Measurements from ENCODE around the gene HK2.
"Not testable (repeated sequence)": the region's sequence is repeated elsewhere in the genome, so short reads cannot be mapped to it uniquely, and the experiment has no call there.

HK2 gene

GRCh38 chr2:74880054-74880728 is 46.3 kb downstream of the HK2 start:
- DNase-seq = no peak

DNA sequence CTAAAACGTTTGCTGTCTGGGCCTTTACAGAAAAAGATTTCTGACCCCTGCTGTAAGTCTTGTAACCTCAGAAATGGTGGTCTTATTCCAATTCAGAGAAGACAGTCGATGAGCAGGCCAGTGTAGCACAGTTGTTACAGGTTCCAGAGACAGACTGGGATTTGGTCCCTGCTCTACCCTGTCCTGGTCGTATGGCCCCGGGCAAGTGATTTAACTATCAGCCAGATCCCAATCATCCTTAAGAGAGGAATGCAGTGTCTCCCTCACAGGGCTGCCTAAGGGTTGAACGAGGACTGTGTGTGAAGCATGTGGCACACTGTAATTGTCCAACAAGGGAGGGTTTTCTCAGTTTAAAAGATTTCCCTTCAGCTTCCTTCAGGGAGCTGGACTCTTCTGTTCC is 47.2 kb downstream of the HK2 start:
- DNase-seq = no peak

- DNase-seq = no peak
Observed at GRCh38 chr2:74881626-74882298, 47.8 kb downstream of the HK2 start.

GRCh38 chr2:74882299-74882687 is 48.4 kb downstream of the HK2 start:
- no peak for DNase-seq

- DNase-seq = no peak
Observed at GRCh38 chr2:74883011-74883410, 49.1 kb downstream of the HK2 start.

GRCh38 chr2:74884118-74884762 is 50.3 kb downstream of the HK2 start:
- no peak for DNase-seq

- DNase-seq = no peak
Observed at GRCh38 chr2:74884866-74885265, 50.9 kb downstream of the HK2 start.

- DNase-seq = no peak
Observed at GRCh38 chr2:74886251-74886650, 52.3 kb downstream of the HK2 start.

- DNase-seq = no peak
Observed at GRCh38 chr2:74886811-74887210, 52.9 kb downstream of the HK2 start.

DNA sequence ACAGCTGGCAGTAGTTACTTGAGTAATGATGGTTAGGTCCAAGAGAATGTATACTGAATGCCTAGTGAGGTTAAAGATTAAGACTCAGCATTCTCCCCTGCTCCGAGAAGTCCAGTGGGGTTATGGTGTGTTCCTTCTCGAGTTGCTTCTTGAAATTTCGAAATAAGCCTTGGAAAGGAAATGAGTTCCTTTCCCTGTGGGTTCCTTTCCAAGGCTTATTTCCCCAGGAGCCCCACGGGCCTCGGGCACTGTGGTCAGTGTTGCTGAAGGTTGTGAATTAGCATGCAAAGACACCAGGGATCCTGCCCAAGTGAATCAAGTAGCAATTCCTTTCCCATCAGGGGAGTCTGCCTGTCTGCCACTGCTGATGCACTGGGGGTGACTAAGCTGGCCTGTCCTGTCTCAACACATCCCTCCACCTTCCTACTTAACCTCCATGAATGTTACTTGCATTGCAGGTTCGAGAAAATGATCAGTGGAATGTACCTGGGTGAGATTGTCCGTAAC is 53.6 kb downstream of the HK2 start:
- no peak for DNase-seq

DNA sequence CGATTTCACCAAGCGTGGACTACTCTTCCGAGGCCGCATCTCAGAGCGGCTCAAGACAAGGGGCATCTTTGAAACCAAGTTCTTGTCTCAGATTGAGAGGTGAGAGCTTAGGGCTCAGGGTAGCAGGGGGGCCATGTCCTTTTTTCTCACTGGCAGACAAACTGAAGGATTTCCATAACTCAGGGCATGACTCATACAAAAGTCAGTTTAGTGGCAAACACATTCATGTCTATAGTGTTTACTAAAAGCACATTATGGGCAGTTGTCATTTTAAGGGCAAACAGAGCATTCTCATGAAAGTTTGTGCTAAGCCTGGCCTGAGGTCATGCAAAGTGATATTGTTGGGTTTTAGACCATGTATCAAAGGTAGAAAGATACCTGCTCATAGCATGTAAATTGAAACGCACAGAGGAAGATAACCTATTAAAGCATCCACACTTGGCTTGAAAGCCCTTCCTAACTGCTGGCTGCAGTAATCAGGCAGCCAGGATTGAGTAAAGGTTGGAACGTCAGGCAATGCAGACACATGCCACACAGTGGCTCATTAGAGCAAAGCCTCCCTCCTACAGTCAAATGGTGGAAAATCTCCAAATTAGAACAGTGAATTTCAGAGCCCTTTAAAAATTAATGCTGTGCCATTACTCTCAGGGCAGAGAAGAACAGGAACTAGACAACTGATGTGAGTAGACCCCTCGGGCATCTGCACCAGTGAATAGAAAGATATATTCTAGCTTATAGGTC is 54.2 kb downstream of the HK2 start:
- DNase-seq = peak; percentile 13

DNA sequence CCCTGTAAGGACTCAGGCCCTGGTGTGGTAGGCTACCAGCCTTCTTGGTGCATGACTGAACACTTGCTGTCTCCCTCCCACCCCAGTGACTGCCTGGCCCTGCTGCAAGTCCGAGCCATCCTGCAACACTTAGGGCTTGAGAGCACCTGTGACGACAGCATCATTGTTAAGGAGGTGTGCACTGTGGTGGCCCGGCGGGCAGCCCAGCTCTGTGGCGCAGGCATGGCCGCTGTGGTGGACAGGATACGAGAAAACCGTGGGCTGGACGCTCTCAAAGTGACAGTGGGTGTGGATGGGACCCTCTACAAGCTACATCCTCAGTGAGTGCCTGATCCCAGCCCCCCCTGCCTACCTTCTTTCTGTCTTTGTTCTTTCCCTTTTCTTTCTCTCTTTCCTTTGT is 55.2 kb downstream of the HK2 start:
- no peak for DNase-seq

DNA sequence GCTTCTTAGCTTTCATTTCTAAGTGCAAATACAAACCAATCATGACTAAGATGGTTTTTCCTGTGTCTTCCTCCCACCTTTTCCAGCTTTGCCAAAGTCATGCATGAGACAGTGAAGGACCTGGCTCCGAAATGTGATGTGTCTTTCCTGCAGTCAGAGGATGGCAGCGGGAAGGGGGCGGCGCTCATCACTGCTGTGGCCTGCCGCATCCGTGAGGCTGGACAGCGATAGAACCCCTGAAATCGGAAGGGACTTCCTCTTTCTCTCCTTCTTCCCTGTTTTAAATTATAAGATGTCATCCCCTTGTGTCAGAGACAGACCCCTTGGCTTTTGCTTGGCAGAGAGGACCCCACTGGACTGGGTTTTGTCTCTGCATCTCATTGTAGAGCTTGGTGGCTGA is 56.8 kb downstream of the HK2 start:
- DNase-seq = no peak

DNA sequence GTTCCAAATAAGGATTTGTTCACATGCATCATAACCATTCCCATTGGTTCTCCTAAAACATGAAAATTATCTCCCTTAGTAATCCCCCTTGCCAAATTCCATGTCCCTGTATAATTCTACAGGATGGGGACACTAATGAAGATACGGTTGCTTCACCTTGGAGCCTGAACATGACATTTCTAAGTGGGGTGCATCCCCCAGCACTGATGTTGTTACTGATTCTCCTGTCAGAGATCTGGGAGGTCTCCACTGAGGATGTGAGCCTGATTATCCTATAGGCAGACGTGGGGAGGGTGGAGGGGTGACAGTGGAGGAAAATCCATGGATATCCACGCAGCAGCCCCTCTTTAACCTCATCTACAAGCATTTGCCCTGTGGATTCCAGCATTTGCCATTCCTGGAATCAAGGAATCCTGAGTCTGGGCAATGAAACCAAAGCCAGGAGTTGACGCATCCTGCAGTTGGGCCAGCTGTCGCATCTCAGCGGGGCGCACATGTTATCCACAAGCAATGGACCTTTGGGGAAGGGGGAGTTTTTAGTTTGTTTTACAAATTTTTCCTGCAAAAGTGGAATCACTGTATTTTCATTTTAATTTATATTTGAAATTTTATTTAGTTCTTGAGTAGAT is 57.3 kb downstream of the HK2 start:
- no peak for DNase-seq

GRCh38 chr2:74891816-74892215 is 57.9 kb downstream of the HK2 start:
- not testable (repeated sequence) for DNase-seq

GRCh38 chr2:74892609-74893008 is 58.7 kb downstream of the HK2 start:
- no peak for DNase-seq

GRCh38 chr2:74893332-74893731 is 59.4 kb downstream of the HK2 start:
- no peak for DNase-seq

DNA sequence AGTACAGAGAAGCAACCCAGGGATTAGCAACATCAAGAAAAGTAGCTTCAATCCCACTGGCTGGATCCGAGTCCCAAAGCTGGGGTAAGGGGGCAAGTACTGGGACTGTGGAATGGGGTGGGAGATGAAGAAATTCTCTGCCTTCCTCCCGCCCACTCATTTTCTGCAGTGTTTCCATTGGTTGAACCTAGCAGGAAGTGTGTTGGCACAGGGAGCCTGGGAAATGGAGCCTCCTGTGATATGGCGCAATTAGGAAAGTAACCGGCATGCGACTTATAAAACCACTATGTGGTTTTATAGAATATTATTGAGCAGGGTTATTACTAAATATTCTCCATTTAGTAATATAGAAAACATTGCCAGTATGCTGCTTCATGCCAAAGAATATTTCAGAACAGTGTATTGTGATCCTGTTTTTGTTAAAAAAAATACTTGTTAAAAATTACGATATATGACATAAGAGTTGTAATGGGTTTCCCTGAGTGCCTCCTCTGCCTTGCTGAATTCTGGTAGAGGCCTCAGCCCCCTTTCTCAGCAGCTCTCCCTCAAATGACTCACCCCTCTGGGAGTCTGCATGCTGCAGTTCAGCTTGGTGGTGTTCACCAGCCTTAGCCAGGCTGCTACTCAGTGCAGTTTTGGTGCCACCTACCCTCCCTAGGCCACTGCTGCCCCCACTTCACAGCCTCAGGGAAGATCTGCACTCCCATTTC is 60.5 kb downstream of the HK2 start:
- DNase-seq = no peak

DNA sequence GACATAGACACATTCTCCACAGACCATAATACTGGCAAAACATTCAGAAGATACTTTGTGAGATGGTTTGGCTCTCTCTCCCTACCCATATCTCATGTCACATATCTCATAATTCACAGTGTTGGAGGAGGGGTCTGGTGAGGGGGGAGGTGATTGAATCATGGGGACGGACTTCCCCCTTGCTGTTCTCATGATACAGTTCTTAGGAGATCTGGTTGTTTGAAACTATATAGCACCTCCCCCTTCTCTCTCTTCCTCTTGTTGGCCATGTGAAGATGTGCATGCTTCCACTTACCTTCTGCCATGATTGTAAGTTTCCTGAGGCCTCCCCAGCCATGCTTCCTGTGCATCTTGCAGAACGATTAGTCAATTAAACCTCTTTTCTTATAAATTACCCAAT is 61.1 kb downstream of the HK2 start:
- no peak for DNase-seq

- no peak for DNase-seq
Observed at GRCh38 chr2:74896232-74896631, 62.3 kb downstream of the HK2 start.

DNA sequence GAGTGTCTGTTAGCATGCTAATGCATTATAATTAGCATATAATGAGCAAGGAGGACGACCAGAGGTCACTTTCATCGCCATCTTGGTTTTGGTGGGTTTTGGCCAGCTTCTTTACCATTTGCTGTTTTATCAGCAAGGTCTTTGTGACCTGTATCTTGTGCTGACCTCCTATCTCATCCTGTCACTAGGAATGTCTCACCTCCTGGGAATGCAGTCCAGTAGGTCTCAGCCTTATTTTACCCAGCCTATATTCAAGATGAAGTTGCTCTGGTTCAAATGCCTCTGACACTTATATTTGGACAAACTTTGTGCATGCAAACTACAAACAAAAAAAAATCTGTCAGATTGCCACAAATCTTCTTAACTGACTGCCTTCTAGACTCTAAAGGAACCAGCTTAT is 66.3 kb downstream of the HK2 start:
- DNase-seq = not testable (repeated sequence)

DNA sequence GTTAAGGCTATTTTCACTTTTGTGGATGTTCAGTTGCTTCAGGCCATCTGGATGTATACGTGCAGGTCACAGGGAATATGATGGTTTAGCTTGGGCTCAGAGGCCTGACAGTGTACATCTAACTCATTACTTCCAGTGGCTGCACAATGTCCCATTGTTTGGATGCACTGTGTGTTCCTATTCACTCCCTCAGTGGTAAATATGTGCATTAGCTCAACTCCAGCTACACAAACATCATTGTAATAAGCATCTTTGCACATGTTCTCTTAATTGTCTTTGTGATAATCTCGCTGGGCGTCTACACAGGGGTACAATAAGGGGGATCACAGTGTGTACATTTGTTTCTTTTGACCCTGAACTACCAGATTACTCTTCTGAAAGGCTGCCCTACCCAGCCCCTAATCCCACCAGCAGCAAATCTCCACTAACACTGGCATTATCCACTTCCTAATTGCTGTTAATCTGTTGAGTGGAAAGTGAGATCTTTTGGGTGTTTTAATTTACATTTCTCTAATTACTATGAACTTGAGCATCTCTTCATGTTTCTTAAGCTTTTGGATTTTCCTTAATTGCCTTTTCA is 68.4 kb downstream of the HK2 start:
- no peak for DNase-seq
